ENCODE measurements around the gene BICD2.

Gene BICD2

DNA sequence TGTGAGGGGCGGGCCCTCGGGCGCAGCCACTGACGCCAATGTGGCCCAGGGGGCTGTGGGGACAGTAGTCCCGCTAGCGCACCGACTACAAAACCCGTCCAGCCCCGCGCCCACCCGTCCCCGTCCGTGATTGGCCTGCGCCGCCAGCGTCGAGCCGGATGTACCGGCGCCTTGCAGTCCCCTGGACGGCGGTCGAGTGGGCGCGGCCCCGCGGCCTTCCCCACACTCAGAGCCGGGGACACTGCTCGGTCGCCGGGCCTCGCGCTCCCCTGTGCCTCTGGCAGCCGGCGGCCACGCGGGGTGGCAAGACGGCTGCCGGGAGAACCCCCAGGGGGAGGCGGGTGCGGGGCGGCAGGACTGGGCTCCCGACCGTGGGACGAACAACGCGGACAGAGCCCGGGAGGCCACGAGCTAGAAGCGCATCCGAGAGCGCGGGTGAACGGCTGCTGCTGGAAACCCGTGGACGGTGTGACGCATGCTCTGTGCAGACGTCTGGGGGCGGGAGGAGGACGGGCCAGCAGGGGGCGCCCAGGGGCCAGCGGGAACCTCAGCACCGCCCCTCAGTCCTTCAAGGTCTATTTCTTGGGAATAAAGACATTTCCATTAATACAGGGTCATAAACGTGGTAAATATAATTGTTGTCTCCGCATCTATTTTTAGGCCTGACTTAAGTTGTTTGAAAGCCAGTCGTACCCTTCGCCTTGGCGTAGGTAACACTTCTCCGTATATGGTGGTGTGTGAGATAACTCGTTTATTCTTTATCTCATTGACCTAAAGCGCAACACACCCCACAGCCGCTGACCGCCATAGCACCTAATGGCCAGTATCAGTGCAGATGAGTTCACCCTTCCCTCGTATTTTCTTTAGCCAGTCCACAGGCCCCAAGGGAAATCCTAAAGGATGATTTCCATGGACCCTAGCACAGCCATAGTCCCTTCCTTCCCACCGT lies 629 bp upstream of the BICD2 start:
- ATAC-seq = peak; percentile 94
- peak; percentile 57; the same call in 1 of the 2 replicates for TF ChIP-seq CSDC2 (CRISPR knock-in tag; IDR thresholded peaks at IDR 0.05)
- TF ChIP-seq, protein P1, sequence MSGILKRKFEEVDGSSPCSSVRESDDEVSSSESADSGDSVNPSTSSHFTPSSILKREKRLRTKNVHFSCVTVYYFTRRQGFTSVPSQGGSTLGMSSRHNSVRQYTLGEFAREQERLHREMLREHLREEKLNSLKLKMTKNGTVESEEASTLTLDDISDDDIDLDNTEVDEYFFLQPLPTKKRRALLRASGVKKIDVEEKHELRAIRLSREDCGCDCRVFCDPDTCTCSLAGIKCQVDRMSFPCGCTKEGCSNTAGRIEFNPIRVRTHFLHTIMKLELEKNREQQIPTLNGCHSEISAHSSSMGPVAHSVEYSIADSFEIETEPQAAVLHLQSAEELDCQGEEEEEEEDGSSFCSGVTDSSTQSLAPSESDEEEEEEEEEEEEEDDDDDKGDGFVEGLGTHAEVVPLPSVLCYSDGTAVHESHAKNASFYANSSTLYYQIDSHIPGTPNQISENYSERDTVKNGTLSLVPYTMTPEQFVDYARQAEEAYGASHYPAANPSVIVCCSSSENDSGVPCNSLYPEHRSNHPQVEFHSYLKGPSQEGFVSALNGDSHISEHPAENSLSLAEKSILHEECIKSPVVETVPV (CRISPR knock-in tag; IDR thresholded peaks at IDR 0.05) = no peak
- TF ChIP-seq, protein P2, sequence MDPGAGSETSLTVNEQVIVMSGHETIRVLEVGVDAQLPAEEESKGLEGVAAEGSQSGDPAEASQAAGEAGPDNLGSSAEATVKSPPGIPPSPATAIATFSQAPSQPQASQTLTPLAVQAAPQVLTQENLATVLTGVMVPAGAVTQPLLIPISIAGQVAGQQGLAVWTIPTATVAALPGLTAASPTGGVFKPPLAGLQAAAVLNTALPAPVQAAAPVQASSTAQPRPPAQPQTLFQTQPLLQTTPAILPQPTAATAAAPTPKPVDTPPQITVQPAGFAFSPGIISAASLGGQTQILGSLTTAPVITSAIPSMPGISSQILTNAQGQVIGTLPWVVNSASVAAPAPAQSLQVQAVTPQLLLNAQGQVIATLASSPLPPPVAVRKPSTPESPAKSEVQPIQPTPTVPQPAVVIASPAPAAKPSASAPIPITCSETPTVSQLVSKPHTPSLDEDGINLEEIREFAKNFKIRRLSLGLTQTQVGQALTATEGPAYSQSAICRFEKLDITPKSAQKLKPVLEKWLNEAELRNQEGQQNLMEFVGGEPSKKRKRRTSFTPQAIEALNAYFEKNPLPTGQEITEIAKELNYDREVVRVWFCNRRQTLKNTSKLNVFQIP (CRISPR knock-in tag; IDR thresholded peaks at IDR 0.05; ENCODE audit: borderline replicate concordance, low read depth) = 0 out of 2 replicates have a peak, but pooled peaks have one; percentile 36
- no peak for TF ChIP-seq PPARA (CRISPR knock-in tag; IDR thresholded peaks at IDR 0.05; ENCODE audit: borderline replicate concordance)
- 0 out of 2 replicates have a peak, but pooled peaks have one; percentile 20 for TF ChIP-seq ZNF565 (CRISPR knock-in tag; conservative IDR thresholded peaks at IDR 0.05; ENCODE audit: low read depth)
- TF ChIP-seq, protein P3, sequence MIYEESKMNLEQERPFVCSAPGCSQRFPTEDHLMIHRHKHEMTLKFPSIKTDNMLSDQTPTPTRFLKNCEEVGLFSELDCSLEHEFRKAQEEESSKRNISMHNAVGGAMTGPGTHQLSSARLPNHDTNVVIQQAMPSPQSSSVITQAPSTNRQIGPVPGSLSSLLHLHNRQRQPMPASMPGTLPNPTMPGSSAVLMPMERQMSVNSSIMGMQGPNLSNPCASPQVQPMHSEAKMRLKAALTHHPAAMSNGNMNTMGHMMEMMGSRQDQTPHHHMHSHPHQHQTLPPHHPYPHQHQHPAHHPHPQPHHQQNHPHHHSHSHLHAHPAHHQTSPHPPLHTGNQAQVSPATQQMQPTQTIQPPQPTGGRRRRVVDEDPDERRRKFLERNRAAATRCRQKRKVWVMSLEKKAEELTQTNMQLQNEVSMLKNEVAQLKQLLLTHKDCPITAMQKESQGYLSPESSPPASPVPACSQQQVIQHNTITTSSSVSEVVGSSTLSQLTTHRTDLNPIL (CRISPR knock-in tag; IDR thresholded peaks at IDR 0.05; ENCODE audit: low read depth) = no peak
- TF ChIP-seq, protein P4, sequence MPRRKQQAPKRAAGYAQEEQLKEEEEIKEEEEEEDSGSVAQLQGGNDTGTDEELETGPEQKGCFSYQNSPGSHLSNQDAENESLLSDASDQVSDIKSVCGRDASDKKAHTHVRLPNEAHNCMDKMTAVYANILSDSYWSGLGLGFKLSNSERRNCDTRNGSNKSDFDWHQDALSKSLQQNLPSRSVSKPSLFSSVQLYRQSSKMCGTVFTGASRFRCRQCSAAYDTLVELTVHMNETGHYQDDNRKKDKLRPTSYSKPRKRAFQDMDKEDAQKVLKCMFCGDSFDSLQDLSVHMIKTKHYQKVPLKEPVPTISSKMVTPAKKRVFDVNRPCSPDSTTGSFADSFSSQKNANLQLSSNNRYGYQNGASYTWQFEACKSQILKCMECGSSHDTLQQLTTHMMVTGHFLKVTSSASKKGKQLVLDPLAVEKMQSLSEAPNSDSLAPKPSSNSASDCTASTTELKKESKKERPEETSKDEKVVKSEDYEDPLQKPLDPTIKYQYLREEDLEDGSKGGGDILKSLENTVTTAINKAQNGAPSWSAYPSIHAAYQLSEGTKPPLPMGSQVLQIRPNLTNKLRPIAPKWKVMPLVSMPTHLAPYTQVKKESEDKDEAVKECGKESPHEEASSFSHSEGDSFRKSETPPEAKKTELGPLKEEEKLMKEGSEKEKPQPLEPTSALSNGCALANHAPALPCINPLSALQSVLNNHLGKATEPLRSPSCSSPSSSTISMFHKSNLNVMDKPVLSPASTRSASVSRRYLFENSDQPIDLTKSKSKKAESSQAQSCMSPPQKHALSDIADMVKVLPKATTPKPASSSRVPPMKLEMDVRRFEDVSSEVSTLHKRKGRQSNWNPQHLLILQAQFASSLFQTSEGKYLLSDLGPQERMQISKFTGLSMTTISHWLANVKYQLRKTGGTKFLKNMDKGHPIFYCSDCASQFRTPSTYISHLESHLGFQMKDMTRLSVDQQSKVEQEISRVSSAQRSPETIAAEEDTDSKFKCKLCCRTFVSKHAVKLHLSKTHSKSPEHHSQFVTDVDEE (CRISPR knock-in tag; IDR thresholded peaks at IDR 0.05) = no peak
- peak; percentile 48; the same call in 1 of the 2 replicates for TF ChIP-seq ZFP3 (CRISPR knock-in tag; IDR thresholded peaks at IDR 0.05)

DNA sequence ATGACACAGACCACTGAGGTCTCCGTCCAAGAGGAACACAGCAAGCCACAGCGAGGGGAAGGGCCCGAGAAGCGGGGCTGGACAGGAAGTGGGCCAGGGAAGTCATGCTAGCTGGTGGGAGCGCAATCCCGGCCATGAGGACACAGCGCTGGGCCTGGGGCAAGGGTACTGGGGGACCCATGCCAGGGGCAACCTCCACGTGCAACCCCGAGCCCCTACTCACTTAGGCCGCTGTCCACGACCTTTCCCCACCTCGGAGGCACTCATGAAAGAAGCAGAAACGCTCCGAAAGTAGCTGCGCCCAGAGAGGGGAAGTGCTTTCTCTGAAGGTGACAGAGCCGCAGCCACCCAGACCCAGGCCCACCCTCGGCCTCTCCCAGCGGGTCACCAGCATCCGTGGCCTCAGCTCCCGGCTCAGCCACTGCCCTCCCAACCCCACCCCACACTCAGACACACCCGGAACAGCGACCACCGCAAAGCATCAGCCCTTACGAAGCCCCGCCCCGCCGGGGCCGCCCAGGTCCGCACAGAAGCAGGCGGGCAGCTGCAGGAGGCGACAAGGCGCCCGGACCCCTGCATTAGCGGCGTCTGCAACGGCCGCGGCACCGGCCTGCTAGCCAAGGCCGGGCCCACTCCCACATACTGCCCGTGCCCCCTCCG lies 782 bp downstream of the BICD2 start:
- ATAC-seq = no peak
- TF ChIP-seq, protein P3 (CRISPR knock-in tag; IDR thresholded peaks at IDR 0.05; ENCODE audit: low read depth) = no peak
- TF ChIP-seq CSDC2 (CRISPR knock-in tag; IDR thresholded peaks at IDR 0.05) = no peak
- TF ChIP-seq ZFP3 (CRISPR knock-in tag; IDR thresholded peaks at IDR 0.05) = no peak
- no peak for TF ChIP-seq TOX (CRISPR knock-in tag; IDR thresholded peaks at IDR 0.05; ENCODE audit: borderline replicate concordance)
- TF ChIP-seq RARB (CRISPR knock-in tag; IDR thresholded peaks at IDR 0.05) = no peak
- no peak for TF ChIP-seq TCF4 (CRISPR knock-in tag; IDR thresholded peaks at IDR 0.05; ENCODE audit: borderline replicate concordance)
- TF ChIP-seq SNAI2 (CRISPR knock-in tag; IDR thresholded peaks at IDR 0.05) = no peak
- no peak for TF ChIP-seq ZC3H10 (CRISPR knock-in tag; IDR thresholded peaks at IDR 0.05)
- TF ChIP-seq ZNF8 (CRISPR knock-in tag; IDR thresholded peaks at IDR 0.05) = no peak
- TF ChIP-seq GLIS3 (CRISPR knock-in tag; IDR thresholded peaks at IDR 0.05) = no peak
- TF ChIP-seq ESRRG (CRISPR knock-in tag; IDR thresholded peaks at IDR 0.05) = no peak

DNA sequence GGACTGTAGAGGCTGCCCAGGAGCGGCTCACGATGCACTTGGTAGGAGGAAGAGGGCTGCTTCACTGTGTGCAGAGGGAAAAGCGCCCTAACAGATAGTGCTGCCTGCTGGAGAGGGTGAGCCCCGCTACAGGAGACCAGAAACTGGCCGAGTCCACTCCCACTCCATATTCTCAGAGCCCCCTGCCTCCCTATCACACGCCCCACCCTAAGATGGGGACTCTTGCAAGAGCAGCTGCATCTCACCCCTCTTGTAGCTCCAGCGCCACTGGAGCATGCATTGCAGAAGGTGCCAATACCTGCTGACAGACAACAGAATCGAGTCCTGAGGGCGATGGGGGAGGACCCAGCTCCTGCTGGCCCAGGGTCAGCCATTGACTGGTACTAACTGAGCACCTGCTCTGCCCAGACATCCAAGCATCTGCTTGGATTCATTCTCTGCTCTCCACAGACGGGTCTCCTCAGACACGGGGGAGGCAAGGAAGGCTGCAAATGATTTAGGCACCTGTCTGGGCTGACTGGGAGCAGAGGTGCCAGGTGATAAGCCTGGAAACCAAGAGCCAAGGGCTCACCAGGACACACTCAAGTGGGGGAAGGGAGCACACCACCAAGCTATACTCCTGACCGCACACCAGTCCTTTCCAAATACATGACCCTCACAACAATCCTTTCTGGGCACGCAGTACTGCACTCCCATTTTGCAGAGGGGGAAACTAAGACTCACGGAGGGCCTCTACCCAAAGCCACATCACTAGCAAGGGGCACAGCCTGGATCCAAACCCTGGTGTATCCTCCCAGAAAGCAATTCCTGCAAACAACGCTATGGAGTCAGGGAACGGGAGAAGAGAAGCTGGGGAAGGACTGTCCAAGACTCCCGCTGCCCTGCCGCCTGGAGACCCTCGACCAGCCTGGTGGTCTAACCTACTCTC lies 1.6 kb downstream of the BICD2 start:
- no peak for ATAC-seq
- TF ChIP-seq SNAI2 (CRISPR knock-in tag; IDR thresholded peaks at IDR 0.05) (no peak), OSR1 (CRISPR knock-in tag; IDR thresholded peaks at IDR 0.05) (no peak), ESRRG (CRISPR knock-in tag; IDR thresholded peaks at IDR 0.05) (no peak), ZFP3 (CRISPR knock-in tag; IDR thresholded peaks at IDR 0.05) (no peak), PPARA (CRISPR knock-in tag; IDR thresholded peaks at IDR 0.05; ENCODE audit: borderline replicate concordance) (no peak), ZNF8 (CRISPR knock-in tag; IDR thresholded peaks at IDR 0.05) (no peak), CSDC2 (CRISPR knock-in tag; IDR thresholded peaks at IDR 0.05) (no peak)
- TF ChIP-seq, protein P2 (CRISPR knock-in tag; IDR thresholded peaks at IDR 0.05; ENCODE audit: borderline replicate concordance, low read depth) = no peak

Measured in SK-N-SH treated with all-trans-retinoic acid at 6 μM for 48 hours (cell line).